GM12878 (cell line): ENCODE measurements around the gene GFRA1. TPM values are rescaled to one million over a fixed set of nuclear protein-coding genes. Genes with fewer than 3 reads are reported as not detected.

Experiments
- ATAC-seq: fragments of 200-7000 bp; cut with Tn5 transposase; 3 replicates; pipeline ENCODE4 v1.9.1; 2020; ENCODE audit warnings: mild to moderate bottlenecking, moderate library complexity
- BruUV-seq: library from RNA; stranded (reverse); fragments of 400-500 nt; replicated peaks from 2 replicates; lab custom pipeline; 2021; lab: Mats Ljungman, UMichigan
- CTCF ChIA-PET: fragments of 300-600 bp; sonication (Branson Sonifier 250); formaldehyde crosslinking; extraction: SDS; loops from one replicate; lab custom pipeline; 2021; ENCODE audit warnings: inconsistent platforms; lab: Yijun Ruan, JAX
- POLR2A ChIA-PET: fragments of 350-600 bp; formaldehyde crosslinking; extraction: SDS; loops from one replicate; lab custom pipeline; 2021; ENCODE audit warnings: inconsistent platforms; lab: Charles Lee
- RAD21 ChIA-PET: fragments of 300-600 bp; sonication (Branson Sonifier 250); formaldehyde crosslinking; loops from one replicate; lab custom pipeline; 2023; ENCODE audit warnings: antibody characterized with exemption; ENCODE audit not compliant: unreplicated experiment; lab: Charles Lee
- SMC1A ChIA-PET: fragments of 300-600 bp; sonication (Branson Sonifier 250); formaldehyde crosslinking; loops from one replicate; lab custom pipeline; 2023; ENCODE audit not compliant: unreplicated experiment, uncharacterized antibody; lab: Charles Lee
- DNase-seq: peaks from one replicate; pipeline ENCODE4 v3.0.0-alpha.2; 2011; ENCODE audit warnings: low read depth, low spot score
- FAIRE-seq: peaks from 3 replicates; lab custom pipeline; 2011; peaks lifted over from hg19 to GRCh38; lab: Jason Lieb, UNC
- H2AFZ ChIP-seq: 2 replicates; pipeline ENCODE4 v1.6.0; 2011; ENCODE audit warnings: low read depth, low read length, control low read depth; ENCODE audit not compliant: control insufficient read depth
- H3K27ac ChIP-seq: 2 replicates; pipeline ENCODE4 v1.5.1; 2011; ENCODE audit warnings: control low read depth; ENCODE audit not compliant: control insufficient read depth, insufficient read depth
- H3K27me3 ChIP-seq, 2 experiments: replicated peaks in 1 of 2; 2 replicates each; pipeline versions ENCODE4 v1.6.0 to v1.6.1; 2011; ENCODE audit warnings: low read length in 1 of 2; ENCODE audit not compliant: control insufficient read depth in 2 of 2, insufficient read depth in 2 of 2
- H3K36me3 ChIP-seq, 2 experiments: 2 replicates each; pipeline ENCODE4 v1.5.1; 2011; ENCODE audit warnings: low read length in 1 of 2; ENCODE audit not compliant: control insufficient read depth in 2 of 2, insufficient read depth in 2 of 2
- H3K4me1 ChIP-seq: 2 replicates; pipeline ENCODE4 v1.6.1; 2011; ENCODE audit warnings: mild to moderate bottlenecking, low read length, moderate library complexity, mixed read lengths; ENCODE audit not compliant: control insufficient read depth, insufficient read depth
- H3K4me2 ChIP-seq: 2 replicates; pipeline ENCODE4 v1.6.0; 2011; ENCODE audit warnings: control low read depth; ENCODE audit not compliant: control insufficient read depth, insufficient read depth
- H3K4me3 ChIP-seq: fragments of 200-600 bp; sonication (generic); 2 replicates; pipeline ENCODE4 v1.5.1; 2016
- H3K79me2 ChIP-seq: 2 replicates; pipeline ENCODE4 v1.6.0; 2011; ENCODE audit warnings: low read length; ENCODE audit not compliant: control insufficient read depth, insufficient read depth
- H3K9ac ChIP-seq: 2 replicates; pipeline ENCODE4 v1.8.0; 2011; ENCODE audit warnings: low read length, control low read depth, mixed read lengths; ENCODE audit not compliant: control insufficient read depth, insufficient read depth
- H3K9me3 ChIP-seq: replicated peaks from 3 replicates; pipeline ENCODE4 v1.5.1; 2011; ENCODE audit warnings: mild to moderate bottlenecking, low read length; ENCODE audit not compliant: control insufficient read depth, insufficient read depth
- H4K20me1 ChIP-seq: 2 replicates; pipeline ENCODE4 v1.6.0; 2011; ENCODE audit not compliant: control insufficient read depth, insufficient read depth
- ATF2 ChIP-seq: IDR thresholded peaks from 2 replicates; pipeline ENCODE4 v1.6.1; 2012; ENCODE audit warnings: low read length, inconsistent platforms
- CBX3 ChIP-seq: fragments of 200-600 bp; sonication (generic); IDR thresholded peaks from 2 replicates; pipeline ENCODE4 v1.6.1; 2016; ENCODE audit warnings: low read depth, borderline replicate concordance
- CBX5 ChIP-seq: sonication (generic); IDR thresholded peaks from 2 replicates; pipeline ENCODE4 v1.6.1; 2016; ENCODE audit warnings: low read depth, moderate library complexity, mild to moderate bottlenecking, inconsistent platforms
- EED ChIP-seq: sonication (generic); IDR thresholded peaks from 2 replicates; pipeline ENCODE4 v1.6.1; 2016; ENCODE audit warnings: antibody characterized with exemption, low read depth
- GATAD2B ChIP-seq: fragments of 450-650 bp; conservative IDR thresholded peaks from 2 replicates; pipeline ENCODE4 v1.6.1; 2017; ENCODE audit warnings: low read depth, mild to moderate bottlenecking, moderate library complexity
- HCFC1 ChIP-seq: fragments of 150-350 bp; IDR thresholded peaks from 2 replicates; pipeline ENCODE4 v1.6.1; 2014; ENCODE audit warnings: low read length
- IRF3 ChIP-seq: fragments of 450-650 bp; IDR thresholded peaks from 2 replicates; pipeline ENCODE4 v1.6.1; 2014; ENCODE audit warnings: mild to moderate bottlenecking
- IRF4 ChIP-seq: IDR thresholded peaks from 2 replicates; pipeline ENCODE4 v1.6.1; 2011; ENCODE audit warnings: low read depth, low read length
- JUNB ChIP-seq: IDR thresholded peaks from 2 replicates; pipeline ENCODE4 v1.6.1; 2016; ENCODE audit warnings: antibody characterized with exemption, mild to moderate bottlenecking
- MAX ChIP-seq: IDR thresholded peaks from 2 replicates; pipeline ENCODE4 v1.6.1; 2012; ENCODE audit warnings: low read depth, low read length, improper control_type of control experiment
- MYB ChIP-seq: fragments of 150-350 bp; IDR thresholded peaks from 2 replicates; pipeline ENCODE4 v1.6.1; 2014; ENCODE audit warnings: mild to moderate bottlenecking, low read depth, low read length, borderline replicate concordance
- NRF1 ChIP-seq: conservative IDR thresholded peaks from 2 replicates; pipeline ENCODE4 v1.6.1; 2011; ENCODE audit warnings: mild to moderate bottlenecking, low read depth, low read length, improper control_type of control experiment
- PML ChIP-seq: IDR thresholded peaks from 2 replicates; pipeline ENCODE4 v1.6.1; 2012; ENCODE audit warnings: low read length, inconsistent platforms
- ZBTB33 ChIP-seq: fragments of 450-650 bp; IDR thresholded peaks from 2 replicates; pipeline ENCODE4 v1.6.1; 2017; ENCODE audit warnings: mild to moderate bottlenecking
- ZNF217 ChIP-seq: fragments of 450-650 bp; IDR thresholded peaks from 2 replicates; pipeline ENCODE4 v1.6.1; 2017; ENCODE audit warnings: antibody characterized with exemption, mild to moderate bottlenecking
- ZNF274 ChIP-seq: IDR thresholded peaks from one replicate; pipeline ENCODE4 v1.8.0; 2011; ENCODE audit not compliant: insufficient read length, insufficient read depth
- WGBS: methylation state at CpG from one replicate; pipeline ENCODE4 v1.1.6; 2016; ENCODE audit warnings: low lambda C conversion rate; ENCODE audit not compliant: insufficient replicate concordance, insufficient coverage; ENCODE audit errors: missing lambda C conversion rate; 5-methylcytosine and 5-hydroxymethylcytosine counted together
- in situ Hi-C: fragments of 300-500 bp; cut with MboI; formaldehyde crosslinking; loops from 9 replicates; pipeline ENCODE4 v1.14.3; 2018; ENCODE audit warnings: mixed read lengths
- intact Hi-C: fragments of 100-400 bp; cut with micrococcal nuclease; formaldehyde crosslinking; loops from one replicate; pipeline ENCODE4 v1.14.2; 2022; ENCODE audit not compliant: unreplicated experiment
- polyA plus RNA-seq, 11 experiments: library from polyadenylated mRNA; depleted of rRNA in 4 of 11; unstranded in 6 of 11; stranded (reverse) in 5 of 11; fragments of >200 nt; fragmentation: Nextera tagmentation in 4 of 11; fragmentation: Illumina TruSeq in 1 of 11; extraction: Ambion mirVana in 4 of 11; extraction: Trizol in 1 of 11; gene quantifications; 1 replicate in 1 of 11; 2 replicates in 10 of 11; pipeline versions ENCODE4 v1.2.1 to v1.2.3, GENCODE V29; 2011 to 2016; ENCODE audit warnings: inconsistent platforms in 2 of 11, missing spikeins in 2 of 11, low read depth in 1 of 11
- total RNA-seq, 4 experiments: library from RNA; depleted of rRNA in 3 of 4; stranded (reverse); fragments of >200 nt in 3 of 4; fragmentation: Illumina TruSeq in 1 of 4; extraction: Trizol in 1 of 4; gene quantifications; 2 replicates each; pipeline versions ENCODE4 v1.2.1 to v1.2.3, GENCODE V29; 2013 to 2021

Gene GFRA1
- total and polyA plus RNA-seq, 10 of the 15 experiments (the other 5 are each of a cell fraction or from before 2014, with no cell fraction given): 0.05 to 0.19 TPM; not detected in 8

- no peak for FAIRE-seq
- no peak overlapping the region for H3K9ac ChIP-seq
- ChIA-PET POLR2A (no interaction called here), RAD21 (no interaction called here), SMC1A (no interaction called here), CTCF (no interaction called here)
- H3K27ac ChIP-seq: no peak overlapping the region
- in situ Hi-C loops: no loop called here
- H3K4me3 ChIP-seq: no peak overlapping the region
- H3K79me2 ChIP-seq: no peaks in the 10 kb centered on the region
- H3K4me2 ChIP-seq: no peak overlapping the region
- no peak for ATAC-seq
- no peaks in the 10 kb centered on the region for H4K20me1 ChIP-seq
- H3K27me3 ChIP-seq: no peaks in the 10 kb centered on the region
- H2AFZ ChIP-seq: no peak overlapping the region
- no peak for DNase-seq
- H3K4me1 ChIP-seq: no peaks in the 10 kb centered on the region
- BruUV-seq: no TSS peak
- 7% methylated on average over 4 of the region's 4 CpGs for WGBS
- no peaks in the 10 kb centered on the region for H3K36me3 ChIP-seq
- TF ChIP-seq EED: no peak
- no peak for TF ChIP-seq ZNF217
- no peak for TF ChIP-seq MAX
- no peak for TF ChIP-seq PML
- TF ChIP-seq GATAD2B: no peak
- no peak for TF ChIP-seq MYB
- TF ChIP-seq IRF4: no peak
- no peak for TF ChIP-seq NRF1
- TF ChIP-seq JUNB: no peak
- no peak for TF ChIP-seq ZNF274
- no peak for TF ChIP-seq HCFC1
- TF ChIP-seq CBX3: no peak
- no peak for TF ChIP-seq IRF3
- TF ChIP-seq ATF2: no peak
- no peak for TF ChIP-seq CBX5
- no peak for TF ChIP-seq ZBTB33
- intact Hi-C loops: no loop called here
- H3K9me3 ChIP-seq: no peaks in the 10 kb centered on the region
Measured at GRCh38 chr10:116162851-116163250, 110.2 kb downstream of the GFRA1 start.
